H1 (cell line): Measurements from ENCODE around the gene NFKBIL1. TPM values are rescaled to one million over a fixed set of nuclear protein-coding genes. Genes with fewer than 3 reads are reported as not detected.

Source experiments
- CTCF ChIA-PET: fragments of 300-600 bp; sonication (Branson Sonifier 250); formaldehyde crosslinking; loops from one replicate; lab custom pipeline; 2021; ENCODE audit not compliant: partially characterized antibody; lab: Charles Lee
- POLR2A ChIA-PET: fragments of 300-600 bp; sonication (Branson Sonifier 250); formaldehyde crosslinking; loops from one replicate; lab custom pipeline; 2021; ENCODE audit warnings: inconsistent platforms; ENCODE audit not compliant: partially characterized antibody; lab: Charles Lee
- DNase-seq, 2 experiments: peaks; one replicate each; pipeline versions ENCODE4 v3.0.0 to v3.0.0-alpha.2; 2010 to 2022; ENCODE audit warnings: low spot score in 2 of 2, low read depth in 1 of 2, mixed read lengths in 1 of 2
- FAIRE-seq: peaks from 2 replicates; lab custom pipeline; 2011; peaks lifted over from hg19 to GRCh38; lab: Jason Lieb, UNC
- H2AFZ ChIP-seq: 2 replicates; pipeline ENCODE4 v1.8.1; 2012; ENCODE audit warnings: low read length, inconsistent platforms
- H2AK5ac ChIP-seq: 2 replicates; pipeline ENCODE4 v1.6.1; 2013; ENCODE audit warnings: low read depth, low read length
- H2BK120ac ChIP-seq: replicated peaks from 2 replicates; pipeline ENCODE3; 2013; ENCODE audit warnings: low read depth, low read length, inconsistent platforms
- H2BK12ac ChIP-seq: 2 replicates; pipeline ENCODE4 v1.6.1; 2013; ENCODE audit warnings: low read depth, low read length
- H2BK15ac ChIP-seq: 2 replicates; pipeline ENCODE4 v1.6.1; 2013; ENCODE audit warnings: low read length
- H2BK20ac ChIP-seq: 2 replicates; pipeline ENCODE4 v1.6.1; 2013; ENCODE audit warnings: low read length
- H2BK5ac ChIP-seq: 2 replicates; pipeline ENCODE4 v1.6.1; 2013; ENCODE audit warnings: low read depth, low read length
- H3K14ac ChIP-seq: 2 replicates; pipeline ENCODE4 v1.6.1; 2013; ENCODE audit warnings: inconsistent platforms; ENCODE audit not compliant: insufficient read length
- H3K18ac ChIP-seq: 2 replicates; pipeline ENCODE4 v1.6.1; 2013; ENCODE audit warnings: low read length; ENCODE audit errors: extremely low read depth
- H3K23ac ChIP-seq: 2 replicates; pipeline ENCODE4 v1.6.1; 2013; ENCODE audit warnings: inconsistent platforms; ENCODE audit not compliant: insufficient read length
- H3K23me2 ChIP-seq: 2 replicates; pipeline ENCODE4 v1.6.1; 2013; ENCODE audit warnings: low read depth, low read length
- H3K27ac ChIP-seq: 2 replicates; pipeline ENCODE4 v1.6.1; 2011; ENCODE audit warnings: low read depth, low read length, inconsistent platforms
- H3K27me3 ChIP-seq, 4 experiments: replicated peaks in 1 of 4; 1 replicate in 1 of 4; 2 replicates in 3 of 4; pipeline versions ENCODE4 v1.6.1 to v1.8.1; 2011 to 2013; ENCODE audit warnings: low read length in 3 of 4, mild to moderate bottlenecking in 3 of 4, inconsistent platforms in 2 of 4, mixed read lengths in 2 of 4, moderate library complexity in 1 of 4; ENCODE audit not compliant: control insufficient read depth in 3 of 4, insufficient read depth in 3 of 4; ENCODE audit errors: extremely low read depth in 1 of 4
- H3K36me3 ChIP-seq, 4 experiments: 2 replicates each; pipeline versions ENCODE4 v1.6.1 to v1.8.1; 2011 to 2013; ENCODE audit warnings: mild to moderate bottlenecking in 4 of 4, low read length in 3 of 4, moderate library complexity in 2 of 4, control low read depth in 1 of 4, inconsistent platforms in 1 of 4; ENCODE audit not compliant: insufficient read depth in 4 of 4, control insufficient read depth in 2 of 4
- H3K4ac ChIP-seq: replicated peaks from 2 replicates; pipeline ENCODE3; 2013; ENCODE audit warnings: low read length, low read depth, mixed read lengths, inconsistent platforms; ENCODE audit not compliant: insufficient read length
- H3K4me1 ChIP-seq, 4 experiments: replicated peaks in 1 of 4; 1 replicate in 1 of 4; 2 replicates in 3 of 4; pipeline versions ENCODE4 v1.6.1 to v1.8.1; 2011 to 2013; ENCODE audit warnings: low read length in 3 of 4, inconsistent platforms in 2 of 4, mixed read lengths in 1 of 4; ENCODE audit not compliant: insufficient read depth in 4 of 4, control insufficient read depth in 3 of 4
- H3K4me2 ChIP-seq, 2 experiments: 2 replicates each; pipeline versions ENCODE4 v1.6.1 to v1.8.1; 2011 to 2013; ENCODE audit warnings: low read depth in 2 of 2, low read length in 2 of 2, control low read depth in 1 of 2, inconsistent platforms in 1 of 2, mild to moderate bottlenecking in 1 of 2; ENCODE audit not compliant: insufficient read depth in 1 of 2
- H3K4me3 ChIP-seq, 4 experiments: fragments of 200-600, 300-600 bp in 1 of 4; sonication (generic), shearing (Covaris generic), sonication (Bioruptor Twin) in 1 of 4; 2 replicates each; pipeline versions ENCODE4 v1.5.1 to v1.8.1; 2011 to 2016; ENCODE audit warnings: low read length in 4 of 4, low read depth in 3 of 4, control low read depth in 2 of 4, inconsistent platforms in 2 of 4, mild to moderate bottlenecking in 2 of 4, mixed read lengths in 1 of 4, moderate library complexity in 1 of 4; ENCODE audit not compliant: insufficient read depth in 2 of 4; ENCODE audit errors: extremely low read depth in 1 of 4
- H3K56ac ChIP-seq: replicated peaks from 2 replicates; pipeline ENCODE3; 2013; ENCODE audit warnings: low read depth, mild to moderate bottlenecking, mixed read lengths, low read length, inconsistent platforms; ENCODE audit not compliant: insufficient read length
- H3K79me1 ChIP-seq: 2 replicates; pipeline ENCODE4 v1.6.1; 2013; ENCODE audit warnings: low read depth, low read length, control low read depth
- H3K79me2 ChIP-seq, 2 experiments: 2 replicates each; pipeline versions ENCODE4 v1.6.1 to v1.8.1; 2012 to 2013; ENCODE audit warnings: low read length in 2 of 2, mild to moderate bottlenecking in 2 of 2, inconsistent platforms in 1 of 2; ENCODE audit not compliant: insufficient read depth in 2 of 2, control insufficient read depth in 1 of 2
- H3K9ac ChIP-seq, 4 experiments: replicated peaks in 1 of 4; 1 replicate in 1 of 4; 2 replicates in 3 of 4; pipeline versions ENCODE4 v1.6.1 to v1.8.1; 2011 to 2013; ENCODE audit warnings: low read depth in 3 of 4, low read length in 3 of 4, control low read depth in 2 of 4, mild to moderate bottlenecking in 2 of 4, moderate library complexity in 2 of 4, inconsistent platforms in 1 of 4; ENCODE audit errors: extremely low read depth in 1 of 4
- H3K9me3 ChIP-seq, 2 experiments: 2 replicates each; pipeline versions ENCODE4 v1.6.1 to v1.8.1; 2012 to 2013; ENCODE audit warnings: mild to moderate bottlenecking in 2 of 2, moderate library complexity in 2 of 2, control low read depth in 1 of 2, inconsistent platforms in 1 of 2, low read depth in 1 of 2, low read length in 1 of 2, mixed read lengths in 1 of 2; ENCODE audit not compliant: insufficient read depth in 2 of 2
- H4K20me1 ChIP-seq, 2 experiments: replicated peaks in 1 of 2; 2 replicates each; pipeline versions ENCODE3 to v1.8.1; 2011 to 2013; ENCODE audit warnings: inconsistent platforms in 2 of 2, low read length in 2 of 2, mild to moderate bottlenecking in 1 of 2; ENCODE audit not compliant: insufficient read depth in 2 of 2, control insufficient read depth in 1 of 2
- H4K5ac ChIP-seq: 2 replicates; pipeline ENCODE4 v1.6.1; 2013; ENCODE audit warnings: low read length, low read depth, mixed read lengths, inconsistent platforms; ENCODE audit not compliant: insufficient read length
- H4K8ac ChIP-seq: 2 replicates; pipeline ENCODE4 v1.8.0; 2013; ENCODE audit warnings: mild to moderate bottlenecking, moderate library complexity, low read length, inconsistent platforms; ENCODE audit not compliant: insufficient read depth; ENCODE audit errors: extremely low read depth
- H4K91ac ChIP-seq: replicated peaks from 2 replicates; pipeline ENCODE3; 2013; ENCODE audit warnings: low read length, mixed read lengths, inconsistent platforms; ENCODE audit not compliant: insufficient read length
- CBX8 ChIP-seq: fragments of 300-800, 300-1000 bp; sonication (generic); IDR thresholded peaks from 2 replicates; pipeline ENCODE4 v1.7.1; 2016; ENCODE audit warnings: low read depth, low read length, borderline replicate concordance
- CREB1 ChIP-seq: IDR thresholded peaks from 2 replicates; pipeline ENCODE4 v1.6.1; 2012; ENCODE audit warnings: inconsistent platforms
- CTBP2 ChIP-seq: IDR thresholded peaks from 2 replicates; pipeline ENCODE4 v1.7.0; 2011; ENCODE audit warnings: borderline replicate concordance, mild to moderate bottlenecking, moderate library complexity, mixed read lengths, low read length; ENCODE audit not compliant: insufficient read depth, insufficient read length
- POLR2A ChIP-seq, 2 experiments: IDR thresholded peaks; 1 replicate in 1 of 2; 2 replicates in 1 of 2; pipeline ENCODE4 v1.6.1; 2011; ENCODE audit warnings: low read depth in 2 of 2, low read length in 2 of 2, mild to moderate bottlenecking in 2 of 2; ENCODE audit errors: control extremely low read depth in 1 of 2
- RBBP5 ChIP-seq: IDR thresholded peaks from 2 replicates; pipeline ENCODE4 v1.7.1; 2012; ENCODE audit warnings: low read depth, mild to moderate bottlenecking, inconsistent platforms, low read length, moderate library complexity, borderline replicate concordance
- SIN3A ChIP-seq, 2 experiments: IDR thresholded peaks in 1 of 2; conservative IDR thresholded peaks in 1 of 2; 2 replicates each; pipeline ENCODE4 v1.6.1; 2011 to 2012; ENCODE audit warnings: low read length in 2 of 2, improper control_type of control experiment in 1 of 2, low read depth in 1 of 2, mild to moderate bottlenecking in 1 of 2
- WGBS, 2 experiments: shearing (Covaris generic) in 1 of 2; methylation state at CpG; one replicate each; pipeline versions ENCODE4 v1.1.6 to v1.1.7; 2013 to 2015; ENCODE audit warnings: low lambda C conversion rate in 2 of 2, mixed read lengths in 2 of 2, inconsistent platforms in 1 of 2, low coverage in 1 of 2, missing lambda C conversion rate in 1 of 2; ENCODE audit not compliant: insufficient replicate concordance in 2 of 2, insufficient coverage in 1 of 2, insufficient read length in 1 of 2; ENCODE audit errors: extremely low coverage in 1 of 2, missing lambda C conversion rate in 1 of 2; 5-methylcytosine and 5-hydroxymethylcytosine counted together
- polyA plus RNA-seq, 7 experiments: library from polyadenylated mRNA; depleted of rRNA in 3 of 7; stranded (reverse) in 5 of 7; unstranded in 2 of 7; fragments of >200 nt in 5 of 7; fragments of 200-250 nt in 2 of 7; gene quantifications; 1 replicate in 5 of 7; 2 replicates in 1 of 7; 4 replicates in 1 of 7; pipeline versions ENCODE4 v1.2.1 to v1.2.3, GENCODE V29; 2011 to 2013; ENCODE audit warnings: missing spikeins in 2 of 7, mixed read lengths in 2 of 7
- total RNA-seq: library from RNA; stranded (reverse); fragmentation: NEBNext Ultra II Directional; extraction: Animal tissue kit (Norgen Biotek cat#: 25700); gene quantifications from 2 replicates; pipeline ENCODE4 v1.2.1, GENCODE V29; 2021
- TF ChIP-seq, protein P1 (sequence below): IDR thresholded peaks from 2 replicates; pipeline ENCODE4 v1.6.1; 2012; ENCODE audit warnings: inconsistent platforms
- TF ChIP-seq, protein P2 (sequence below): IDR thresholded peaks from 2 replicates; pipeline ENCODE4 v1.6.1; 2012; ENCODE audit warnings: inconsistent platforms

NFKBIL1 gene
- total and polyA plus RNA-seq, 2 of the 8 experiments (the other 6 are each of a cell fraction or from before 2014, with no cell fraction given): 7.5 to 11.2 TPM

DNA sequence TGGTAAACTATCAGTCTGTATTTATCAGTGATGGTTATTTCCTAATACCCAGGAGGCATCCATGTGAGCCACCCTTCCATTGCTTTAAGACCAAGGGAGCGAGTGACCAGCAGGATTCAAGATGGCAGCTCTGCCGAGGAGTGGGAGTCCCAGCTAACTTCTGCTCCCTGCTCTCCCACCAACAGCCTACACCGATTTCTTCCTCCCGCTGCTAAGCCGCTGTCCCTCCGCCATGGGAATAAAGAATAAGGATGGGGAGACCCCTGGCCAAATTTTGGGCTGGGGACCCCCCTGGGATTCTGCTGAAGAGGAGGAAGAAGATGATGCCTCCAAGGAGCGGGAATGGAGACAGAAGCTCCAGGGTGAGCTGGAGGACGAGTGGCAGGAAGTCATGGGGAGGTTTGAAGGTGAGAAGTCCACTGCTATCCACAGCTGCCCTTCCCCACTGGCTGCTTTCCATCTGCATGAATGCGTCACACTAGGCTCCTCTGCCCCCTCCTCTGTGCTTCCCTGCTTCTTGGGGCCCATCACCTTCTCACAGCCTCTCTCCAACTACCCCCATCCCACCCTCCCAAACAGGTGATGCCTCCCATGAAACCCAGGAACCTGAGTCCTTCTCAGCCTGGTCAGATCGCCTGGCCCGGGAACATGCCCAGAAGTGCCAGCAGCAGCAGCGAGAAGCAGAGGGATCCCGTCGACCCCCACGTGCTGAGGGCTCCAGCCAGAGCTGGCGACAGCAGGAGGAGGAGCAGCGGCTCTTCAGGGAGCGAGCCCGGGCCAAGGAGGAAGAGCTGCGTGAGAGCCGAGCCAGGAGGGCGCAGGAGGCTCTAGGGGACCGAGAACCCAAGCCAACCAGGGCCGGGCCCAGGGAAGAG lies 10.3 kb downstream of the NFKBIL1 start:
- 79% methylated on average over 18 of the region's 24 CpGs; no CpG with 5 or more reads in 1 of the 2 experiments for WGBS, 2 experiments
- Histone ChIP-seq H2BK20ac (no peak overlapping the region), H3K23ac (no peak overlapping the region), H3K23me2 (no peaks in the 10 kb centered on the region), H2AK5ac (no peak overlapping the region), H3K18ac (no peak overlapping the region), H2BK120ac (no peak overlapping the region), H2BK5ac (no peak overlapping the region; the same call in 1 of the 2 replicates), H3K27ac (no peak overlapping the region), H3K4me1 (no peaks in the 10 kb centered on the region), H3K56ac (no peak overlapping the region), H3K36me3 (peaks cover 2 to 15% (median 5%) of the 10 kb centered on the region in 4 experiments; a peak in 5 of 8 replicates), H4K5ac (no peak overlapping the region), H3K4me2 (no peak overlapping the region), H3K27me3 (no peaks in the 10 kb centered on the region), H3K4ac (no peak overlapping the region), H3K14ac (no peak overlapping the region), H2BK15ac (no peak overlapping the region), H3K9ac (no peak overlapping the region), H3K79me1 (no peaks in the 10 kb centered on the region), H2AFZ (no peak overlapping the region), H4K91ac (no peak overlapping the region), H4K8ac (no peak overlapping the region), H4K20me1 (no peaks in the 10 kb centered on the region), H3K4me3 (no peak overlapping the region), H2BK12ac (no peak overlapping the region), H3K79me2 (no peaks in the 10 kb centered on the region), H3K9me3 (no peaks in the 10 kb centered on the region)
- no peak for DNase-seq
- TF ChIP-seq, protein P1, sequence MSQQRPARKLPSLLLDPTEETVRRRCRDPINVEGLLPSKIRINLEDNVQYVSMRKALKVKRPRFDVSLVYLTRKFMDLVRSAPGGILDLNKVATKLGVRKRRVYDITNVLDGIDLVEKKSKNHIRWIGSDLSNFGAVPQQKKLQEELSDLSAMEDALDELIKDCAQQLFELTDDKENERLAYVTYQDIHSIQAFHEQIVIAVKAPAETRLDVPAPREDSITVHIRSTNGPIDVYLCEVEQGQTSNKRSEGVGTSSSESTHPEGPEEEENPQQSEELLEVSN: no peak
- no peak for TF ChIP-seq CBX8
- no peak for TF ChIP-seq POLR2A (IDR thresholded peaks at IDR 0.05; ENCODE audit: control extremely low read depth in 1 of 2, low read depth in 2 of 2, low read length in 2 of 2)
- TF ChIP-seq SIN3A (conservative IDR thresholded peaks at IDR 0.05 in 1 of 2, IDR thresholded peaks at IDR 0.05 in 1 of 2; ENCODE audit: low read depth in 1 of 2, low read length in 2 of 2): no peak
- TF ChIP-seq, protein P2, sequence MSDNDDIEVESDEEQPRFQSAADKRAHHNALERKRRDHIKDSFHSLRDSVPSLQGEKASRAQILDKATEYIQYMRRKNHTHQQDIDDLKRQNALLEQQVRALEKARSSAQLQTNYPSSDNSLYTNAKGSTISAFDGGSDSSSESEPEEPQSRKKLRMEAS: no peak
- no peak for TF ChIP-seq CREB1
- no peak for TF ChIP-seq RBBP5
- TF ChIP-seq CTBP2: no peak
- ChIA-PET CTCF (interaction anchor here (0.6 to 24.7 kb wide), 6 partner anchors 17 to 432 kb away, joined by 3 to 613 read pairs (median 5); partner anchors contain the start of genes LST1, LTB, NCR3 and TNF), POLR2A (interaction anchor here (0.8 to 10.9 kb wide), 7 partner anchors 8 to 157 kb away, joined by 3 to 110 read pairs (median 10); partner anchors contain the start of genes ATP6V1G2, DDX39B, LTB and LY6G6D)
- FAIRE-seq: no peak
